GM10266 (cell line): ENCODE results near the gene SEC14L5.

Experiments
- DNase-seq: peaks from one replicate; pipeline ENCODE4 v3.0.0; 2012; ENCODE audit errors: extremely low spot score
- CTCF ChIP-seq: IDR thresholded peaks from 2 replicates; pipeline ENCODE4 v1.5.1; 2012; ENCODE audit warnings: mild to moderate bottlenecking, low read depth; ENCODE audit not compliant: control insufficient read depth, insufficient read depth; ENCODE audit errors: missing control alignments

SEC14L5 gene

GRCh38 chr16:5015351-5015750 lies 57.2 kb downstream of the SEC14L5 start:
- no peak for TF ChIP-seq CTCF
- DNase-seq = no peak

GRCh38 chr16:5015887-5016286 lies 57.8 kb downstream of the SEC14L5 start:
- DNase-seq = no peak
- no peak for TF ChIP-seq CTCF

- no peak for TF ChIP-seq CTCF
- no peak for DNase-seq
Observed at GRCh38 chr16:5016967-5017677, 59.0 kb downstream of the SEC14L5 start.

GRCh38 chr16:5017678-5017969 lies 59.5 kb downstream of the SEC14L5 start:
- no peak for TF ChIP-seq CTCF
- no peak for DNase-seq

- TF ChIP-seq CTCF = no peak
Observed at GRCh38 chr16:5018793-5019192, 60.7 kb downstream of the SEC14L5 start.

GRCh38 chr16:5019775-5020174 lies 61.6 kb downstream of the SEC14L5 start:
- TF ChIP-seq CTCF = no peak
- no peak for DNase-seq

More at GRCh38 chr16:5018793-5019192, 60.7 kb downstream of the SEC14L5 start:
- DNase-seq = no peak

- DNase-seq = no peak
- no peak for TF ChIP-seq CTCF
Observed at GRCh38 chr16:5020551-5020950, 62.4 kb downstream of the SEC14L5 start.
